H1 (cell line): ENCODE results near the gene CETN2. TPM values are rescaled to one million over a fixed set of nuclear protein-coding genes. Genes with fewer than 3 reads are reported as not detected.

Experiments
- ATF2 ChIP-seq: IDR thresholded peaks from 2 replicates; pipeline ENCODE4 v1.6.1; 2012; ENCODE audit warnings: low read length, inconsistent platforms
- CHD7 ChIP-seq: fragments of 300-600 bp; sonication (generic); IDR thresholded peaks from 2 replicates; pipeline ENCODE4 v1.7.1; 2012; ENCODE audit warnings: low read length, moderate library complexity, mild to moderate bottlenecking, inconsistent platforms; ENCODE audit not compliant: insufficient replicate concordance
- E2F6 ChIP-seq: IDR thresholded peaks from 2 replicates; pipeline ENCODE4 v1.6.1; 2012; ENCODE audit warnings: inconsistent platforms
- HDAC2 ChIP-seq, 2 experiments: fragments of 300-600 bp in 1 of 2; sonication (generic) in 1 of 2; IDR thresholded peaks; 2 replicates each; pipeline ENCODE4 v1.6.1; 2011 to 2012; ENCODE audit warnings: low read depth in 2 of 2, low read length in 2 of 2, mild to moderate bottlenecking in 2 of 2, moderate library complexity in 2 of 2, borderline replicate concordance in 1 of 2, inconsistent platforms in 1 of 2
- POU5F1 ChIP-seq: IDR thresholded peaks from 2 replicates; pipeline ENCODE4 v1.6.1; 2011; ENCODE audit warnings: low read depth, mild to moderate bottlenecking, low read length, moderate library complexity
- RAD21 ChIP-seq, 2 experiments: IDR thresholded peaks in 1 of 2; conservative IDR thresholded peaks in 1 of 2; 2 replicates each; pipeline ENCODE4 v1.6.1; 2011; ENCODE audit warnings: low read depth in 2 of 2, low read length in 2 of 2, improper control_type of control experiment in 1 of 2, inconsistent platforms in 1 of 2, mild to moderate bottlenecking in 1 of 2, moderate library complexity in 1 of 2
- RNF2 ChIP-seq: fragments of 200-900, 300-1000 bp; sonication (generic); IDR thresholded peaks from 2 replicates; pipeline ENCODE4 v1.7.1; 2016; ENCODE audit warnings: borderline replicate concordance, low read depth, mild to moderate bottlenecking, antibody characterized with exemption, low read length; ENCODE audit not compliant: poor library complexity, severe bottlenecking; ENCODE audit errors: missing control alignments
- polyA plus RNA-seq, 7 experiments: library from polyadenylated mRNA; depleted of rRNA in 3 of 7; stranded (reverse) in 5 of 7; unstranded in 2 of 7; fragments of >200 nt in 5 of 7; fragments of 200-250 nt in 2 of 7; gene quantifications; 1 replicate in 5 of 7; 2 replicates in 1 of 7; 4 replicates in 1 of 7; pipeline versions ENCODE4 v1.2.1 to v1.2.3, GENCODE V29; 2011 to 2013; ENCODE audit warnings: missing spikeins in 2 of 7, mixed read lengths in 2 of 7
- total RNA-seq: library from RNA; stranded (reverse); fragmentation: NEBNext Ultra II Directional; extraction: Animal tissue kit (Norgen Biotek cat#: 25700); gene quantifications from 2 replicates; pipeline ENCODE4 v1.2.1, GENCODE V29; 2021

The CETN2 gene
- total and polyA plus RNA-seq, 2 of the 8 experiments (the other 6 are each of a cell fraction or from before 2014, with no cell fraction given): 13.1 to 24.3 TPM

- TF ChIP-seq CHD7: no peak
- TF ChIP-seq ATF2: no peak
- TF ChIP-seq E2F6: no peak
- no peak for TF ChIP-seq HDAC2 (IDR thresholded peaks at IDR 0.05; ENCODE audit: borderline replicate concordance in 1 of 2, low read depth in 2 of 2, low read length in 2 of 2)
- no peak for TF ChIP-seq RAD21 (IDR thresholded peaks at IDR 0.05 in 1 of 2, conservative IDR thresholded peaks at IDR 0.05 in 1 of 2; ENCODE audit: low read depth in 2 of 2, low read length in 2 of 2)
- TF ChIP-seq POU5F1: no peak
- TF ChIP-seq RNF2: no peak
Observed at GRCh38 chrX:152866386-152866785, 35.8 kb upstream of the CETN2 start (continued).
